Measurements from ENCODE around the gene GGNBP2.

The GGNBP2 gene

DNA sequence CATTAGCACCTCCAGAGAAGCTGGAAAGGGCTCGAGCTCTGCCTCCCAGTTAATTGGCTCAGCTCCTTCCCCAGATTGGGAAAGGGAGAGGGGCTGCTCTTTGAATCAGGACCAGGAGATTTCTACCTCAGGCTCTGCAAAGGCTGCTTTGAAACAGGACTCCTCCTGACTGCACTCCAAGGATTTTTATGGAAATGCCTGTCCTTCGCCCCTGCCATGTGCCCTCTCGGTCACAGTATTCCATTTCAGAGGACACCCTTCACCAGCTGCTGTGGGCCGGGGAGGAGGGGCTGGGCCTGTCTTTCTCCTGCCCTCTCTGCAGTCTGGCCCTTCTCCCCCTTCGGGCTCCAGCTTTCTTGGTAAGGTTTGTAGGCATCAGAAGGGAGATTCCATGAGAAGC, 70.2 kb downstream of the GGNBP2 start:
- no peaks in the 10 kb centered on the region for H4K20me1 ChIP-seq (ENCODE audit: insufficient read depth)
- no peaks in the 10 kb centered on the region for H3K79me2 ChIP-seq (ENCODE audit: insufficient read depth, low read depth)
- no peak overlapping the region for H2AFZ ChIP-seq (ENCODE audit: low read depth)
- H3K27me3 ChIP-seq (ENCODE audit: insufficient read depth, low read depth), result no peaks in the 10 kb centered on the region
- no peak overlapping the region for H3K4me2 ChIP-seq
- peaks cover 10% of the 10 kb centered on the region for H3K4me1 ChIP-seq (ENCODE audit: low read depth, poor library complexity, severe bottlenecking)
- no peaks in the 10 kb centered on the region for H3K36me3 ChIP-seq (ENCODE audit: insufficient read depth)
- H3K4me3 ChIP-seq (IDR thresholded peaks at IDR 0.05; ENCODE audit: insufficient read depth, low read depth, low read length), result no peak overlapping the region
- TF ChIP-seq, protein P1, sequence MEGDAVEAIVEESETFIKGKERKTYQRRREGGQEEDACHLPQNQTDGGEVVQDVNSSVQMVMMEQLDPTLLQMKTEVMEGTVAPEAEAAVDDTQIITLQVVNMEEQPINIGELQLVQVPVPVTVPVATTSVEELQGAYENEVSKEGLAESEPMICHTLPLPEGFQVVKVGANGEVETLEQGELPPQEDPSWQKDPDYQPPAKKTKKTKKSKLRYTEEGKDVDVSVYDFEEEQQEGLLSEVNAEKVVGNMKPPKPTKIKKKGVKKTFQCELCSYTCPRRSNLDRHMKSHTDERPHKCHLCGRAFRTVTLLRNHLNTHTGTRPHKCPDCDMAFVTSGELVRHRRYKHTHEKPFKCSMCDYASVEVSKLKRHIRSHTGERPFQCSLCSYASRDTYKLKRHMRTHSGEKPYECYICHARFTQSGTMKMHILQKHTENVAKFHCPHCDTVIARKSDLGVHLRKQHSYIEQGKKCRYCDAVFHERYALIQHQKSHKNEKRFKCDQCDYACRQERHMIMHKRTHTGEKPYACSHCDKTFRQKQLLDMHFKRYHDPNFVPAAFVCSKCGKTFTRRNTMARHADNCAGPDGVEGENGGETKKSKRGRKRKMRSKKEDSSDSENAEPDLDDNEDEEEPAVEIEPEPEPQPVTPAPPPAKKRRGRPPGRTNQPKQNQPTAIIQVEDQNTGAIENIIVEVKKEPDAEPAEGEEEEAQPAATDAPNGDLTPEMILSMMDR (conservative IDR thresholded peaks at IDR 0.05; ENCODE audit: low read depth, low read length), result no peak
- H3K9ac ChIP-seq, result no peak overlapping the region
- H3K27ac ChIP-seq, result no peak overlapping the region

DNA sequence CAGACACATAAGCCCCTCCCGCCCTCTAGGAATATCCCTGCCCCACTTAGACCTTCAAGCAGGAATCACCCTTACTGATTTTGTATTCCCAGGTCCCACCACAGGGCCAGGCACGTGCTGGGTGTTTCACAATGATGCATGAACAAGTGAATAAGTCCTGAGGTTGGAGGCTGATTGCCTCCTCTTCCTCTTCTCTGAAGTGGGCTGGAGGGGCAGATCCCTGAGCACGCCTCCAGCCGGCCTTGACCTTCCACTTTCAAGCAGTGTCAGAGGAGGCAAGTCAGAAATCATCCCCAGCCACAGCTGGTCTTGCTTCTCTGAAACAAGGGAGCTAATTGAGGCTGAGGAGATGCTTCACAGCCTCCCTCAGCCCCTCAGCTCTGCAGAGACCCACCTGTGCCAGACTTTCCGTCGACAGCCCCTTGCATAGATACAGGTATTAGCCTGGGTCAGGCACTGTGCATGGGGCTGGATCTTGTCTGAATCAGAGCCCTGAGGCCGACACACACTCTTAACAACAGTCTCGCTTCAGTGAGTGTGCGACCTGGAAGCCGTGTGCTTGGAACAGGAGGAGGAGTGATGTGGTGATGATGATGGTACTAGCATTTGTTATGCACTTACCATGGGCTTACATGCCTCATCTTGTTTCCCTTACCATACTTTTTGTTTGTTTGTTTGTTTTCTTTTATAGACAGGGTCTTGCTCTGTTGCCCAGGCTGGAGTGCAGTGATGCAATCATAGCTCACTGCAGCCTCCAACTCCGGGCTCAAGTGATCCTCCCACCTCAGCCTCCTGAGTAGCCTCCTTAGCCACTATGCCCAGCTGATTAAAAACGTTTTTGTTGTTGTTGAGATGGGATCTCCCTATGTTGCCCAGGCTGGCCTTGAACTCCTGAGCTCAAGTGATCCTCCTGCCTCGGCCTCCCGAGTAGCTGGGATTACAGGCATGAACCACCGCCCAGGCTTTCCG, 71.6 kb downstream of the GGNBP2 start:
- no peaks in the 10 kb centered on the region for H3K27me3 ChIP-seq (ENCODE audit: insufficient read depth, low read depth)
- no peaks in the 10 kb centered on the region for H4K20me1 ChIP-seq (ENCODE audit: insufficient read depth)
- H3K4me2 ChIP-seq, result no peak overlapping the region
- H2AFZ ChIP-seq (ENCODE audit: low read depth), result no peak overlapping the region
- no peaks in the 10 kb centered on the region for H3K79me2 ChIP-seq (ENCODE audit: insufficient read depth, low read depth)
- H3K27ac ChIP-seq, result no peak overlapping the region
- no peaks in the 10 kb centered on the region for H3K36me3 ChIP-seq (ENCODE audit: insufficient read depth)
- H3K4me1 ChIP-seq (ENCODE audit: low read depth, poor library complexity, severe bottlenecking), result peaks cover 10% of the 10 kb centered on the region
- TF ChIP-seq, protein P1 (conservative IDR thresholded peaks at IDR 0.05; ENCODE audit: low read depth, low read length), result no peak
- H3K9ac ChIP-seq, result no peak overlapping the region
- H3K4me3 ChIP-seq (IDR thresholded peaks at IDR 0.05; ENCODE audit: insufficient read depth, low read depth, low read length), result no peak overlapping the region

DNA sequence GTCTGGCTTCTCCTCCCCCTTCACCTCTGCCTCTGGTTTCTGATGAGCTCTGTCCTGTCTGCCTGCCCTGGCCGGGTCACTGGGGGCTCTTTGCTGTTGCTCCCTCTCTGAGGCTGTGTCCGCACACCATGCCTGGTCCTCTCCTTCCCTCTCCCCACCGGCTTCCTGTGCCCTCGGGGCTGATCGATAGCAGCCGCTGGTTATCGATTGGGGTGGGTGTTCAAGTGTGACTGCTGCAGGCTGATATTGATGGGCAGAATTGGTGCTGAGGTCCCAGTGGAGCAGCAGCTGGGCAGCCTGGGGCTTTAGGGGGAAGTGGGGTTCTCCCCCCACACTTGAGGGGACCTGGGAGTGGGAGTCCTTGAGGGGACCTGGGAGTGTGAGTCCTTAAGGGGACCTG, 73.1 kb downstream of the GGNBP2 start:
- Histone ChIP-seq H3K9ac (no peak overlapping the region), H3K27ac (no peak overlapping the region), H3K79me2 (ENCODE audit: insufficient read depth, low read depth) (no peaks in the 10 kb centered on the region), H3K27me3 (ENCODE audit: insufficient read depth, low read depth) (no peaks in the 10 kb centered on the region), H3K36me3 (ENCODE audit: insufficient read depth) (no peaks in the 10 kb centered on the region), H4K20me1 (ENCODE audit: insufficient read depth) (no peaks in the 10 kb centered on the region), H3K4me2 (no peak overlapping the region), H3K4me3 (IDR thresholded peaks at IDR 0.05; ENCODE audit: insufficient read depth, low read depth, low read length) (no peak overlapping the region), H2AFZ (ENCODE audit: low read depth) (no peak overlapping the region), H3K4me1 (ENCODE audit: low read depth, poor library complexity, severe bottlenecking) (peaks cover 8% of the 10 kb centered on the region)
- TF ChIP-seq, protein P1 (conservative IDR thresholded peaks at IDR 0.05; ENCODE audit: low read depth, low read length), result no peak

DNA sequence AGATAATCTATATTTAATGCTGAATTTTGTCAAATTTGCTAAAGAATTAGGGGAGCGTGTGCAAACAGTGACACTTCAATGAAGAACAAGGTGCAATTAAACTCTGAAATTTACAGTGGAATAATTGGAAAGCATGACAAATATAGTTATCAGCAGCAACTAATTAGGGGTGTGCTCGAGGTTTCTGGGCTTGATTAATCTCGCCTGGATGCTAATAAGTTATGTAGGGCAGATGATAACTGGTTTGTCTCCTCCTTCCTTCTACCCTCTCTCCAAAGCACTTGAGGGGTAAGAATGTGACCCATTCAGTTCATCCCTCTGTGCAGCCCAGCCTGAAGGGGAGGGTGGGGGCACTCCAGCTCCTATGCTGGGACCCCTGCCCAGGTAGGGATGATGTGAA, 78.6 kb downstream of the GGNBP2 start:
- H3K27ac ChIP-seq, result no peak overlapping the region
- H3K79me2 ChIP-seq (ENCODE audit: insufficient read depth, low read depth), result no peaks in the 10 kb centered on the region
- no peak overlapping the region for H2AFZ ChIP-seq (ENCODE audit: low read depth)
- H4K20me1 ChIP-seq (ENCODE audit: insufficient read depth), result no peaks in the 10 kb centered on the region
- H3K4me1 ChIP-seq (ENCODE audit: low read depth, poor library complexity, severe bottlenecking), result no peaks in the 10 kb centered on the region
- no peak overlapping the region for H3K9ac ChIP-seq
- H3K27me3 ChIP-seq (ENCODE audit: insufficient read depth, low read depth), result no peaks in the 10 kb centered on the region
- H3K4me2 ChIP-seq, result no peak overlapping the region
- TF ChIP-seq, protein P1 (conservative IDR thresholded peaks at IDR 0.05; ENCODE audit: low read depth, low read length), result no peak
- no peaks in the 10 kb centered on the region for H3K36me3 ChIP-seq (ENCODE audit: insufficient read depth)
- H3K4me3 ChIP-seq (IDR thresholded peaks at IDR 0.05; ENCODE audit: insufficient read depth, low read depth, low read length), result no peak overlapping the region

Data from KMS-11 (cell line).